ENCODE measurements around the gene WWOX.

The WWOX gene

GRCh38 chr16:78996790-78997189 lies 897.3 kb downstream of the WWOX start:
- Histone ChIP-seq H3K4me2 (ENCODE audit: insufficient read depth, low read length) (no peak overlapping the region), H3K4me3 (ENCODE audit: low read depth in 1 of 2, low read length in 2 of 2) (no peak overlapping the region), H3K36me3 (ENCODE audit: insufficient read depth, low read length) (no peaks in the 10 kb centered on the region), H3K27me3 (ENCODE audit: insufficient read depth, low read length, poor library complexity) (no peaks in the 10 kb centered on the region), H3K79me2 (ENCODE audit: insufficient read depth, low read length) (no peaks in the 10 kb centered on the region), H3K9ac (ENCODE audit: low read depth, low read length) (no peak overlapping the region), H3K9me3 (ENCODE audit: insufficient read depth, low read length, severe bottlenecking) (no peaks in the 10 kb centered on the region), H2AFZ (ENCODE audit: low read depth, low read length) (no peak overlapping the region), H3K4me1 (ENCODE audit: insufficient read depth, low read length) (peaks cover 17% of the 10 kb centered on the region), H4K20me1 (ENCODE audit: insufficient read depth, low read length) (no peaks in the 10 kb centered on the region), H3K27ac (ENCODE audit: low read length) (no peak overlapping the region)
- TF ChIP-seq CTCF (IDR thresholded peaks at IDR 0.05; ENCODE audit: borderline replicate concordance, extremely low read depth, low read length, poor library complexity, severe bottlenecking) (no peak), EZH2 (IDR thresholded peaks at IDR 0.05; ENCODE audit: borderline replicate concordance, low read depth, low read length, severe bottlenecking) (no peak)
- DNase-seq: no peak
- no peak for ATAC-seq (ENCODE audit: insufficient read depth, low read depth)

GRCh38 chr16:78998879-78999278 lies 899.4 kb downstream of the WWOX start:
- H3K4me2 ChIP-seq (ENCODE audit: insufficient read depth, low read length): no peak overlapping the region
- no peaks in the 10 kb centered on the region for H3K9me3 ChIP-seq (ENCODE audit: insufficient read depth, low read length, severe bottlenecking)
- ATAC-seq (ENCODE audit: insufficient read depth, low read depth): no peak
- H3K4me1 ChIP-seq (ENCODE audit: insufficient read depth, low read length): peaks cover 17% of the 10 kb centered on the region
- no peak for TF ChIP-seq CTCF (IDR thresholded peaks at IDR 0.05; ENCODE audit: borderline replicate concordance, extremely low read depth, low read length, poor library complexity, severe bottlenecking)
- no peak for TF ChIP-seq EZH2 (IDR thresholded peaks at IDR 0.05; ENCODE audit: borderline replicate concordance, low read depth, low read length, severe bottlenecking)
- DNase-seq: no peak
- H3K36me3 ChIP-seq (ENCODE audit: insufficient read depth, low read length): no peaks in the 10 kb centered on the region
- H4K20me1 ChIP-seq (ENCODE audit: insufficient read depth, low read length): no peaks in the 10 kb centered on the region
- no peak overlapping the region for H3K27ac ChIP-seq (ENCODE audit: low read length)
- no peak overlapping the region for H3K4me3 ChIP-seq (ENCODE audit: low read depth in 1 of 2, low read length in 2 of 2)
- no peak overlapping the region for H2AFZ ChIP-seq (ENCODE audit: low read depth, low read length)
- no peaks in the 10 kb centered on the region for H3K79me2 ChIP-seq (ENCODE audit: insufficient read depth, low read length)
- H3K9ac ChIP-seq (ENCODE audit: low read depth, low read length): no peak overlapping the region
- no peaks in the 10 kb centered on the region for H3K27me3 ChIP-seq (ENCODE audit: insufficient read depth, low read length, poor library complexity)

GRCh38 chr16:79001156-79001967 lies 901.9 kb downstream of the WWOX start:
- H3K36me3 ChIP-seq (ENCODE audit: insufficient read depth, low read length): no peaks in the 10 kb centered on the region
- no peak overlapping the region for H3K9ac ChIP-seq (ENCODE audit: low read depth, low read length)
- DNase-seq (no peak), ATAC-seq (ENCODE audit: insufficient read depth, low read depth) (no peak)
- H2AFZ ChIP-seq (ENCODE audit: low read depth, low read length): no peak overlapping the region
- H4K20me1 ChIP-seq (ENCODE audit: insufficient read depth, low read length): no peaks in the 10 kb centered on the region
- TF ChIP-seq CTCF (IDR thresholded peaks at IDR 0.05; ENCODE audit: borderline replicate concordance, extremely low read depth, low read length, poor library complexity, severe bottlenecking): no peak
- TF ChIP-seq EZH2 (IDR thresholded peaks at IDR 0.05; ENCODE audit: borderline replicate concordance, low read depth, low read length, severe bottlenecking): no peak
- H3K27ac ChIP-seq (ENCODE audit: low read length): no peak overlapping the region
- H3K27me3 ChIP-seq (ENCODE audit: insufficient read depth, low read length, poor library complexity): no peaks in the 10 kb centered on the region
- no peak overlapping the region for H3K4me2 ChIP-seq (ENCODE audit: insufficient read depth, low read length)
- H3K4me3 ChIP-seq (ENCODE audit: low read depth in 1 of 2, low read length in 2 of 2): no peak overlapping the region
- no peaks in the 10 kb centered on the region for H3K9me3 ChIP-seq (ENCODE audit: insufficient read depth, low read length, severe bottlenecking)
- peaks cover 2% of the 10 kb centered on the region; the same call in 1 of the 2 replicates for H3K4me1 ChIP-seq (ENCODE audit: insufficient read depth, low read length)
- H3K79me2 ChIP-seq (ENCODE audit: insufficient read depth, low read length): no peaks in the 10 kb centered on the region
